Thoracic aorta (tissue), 2 donors: ENCODE data around the gene ENO3. TPM values are rescaled to one million over a fixed set of nuclear protein-coding genes. Genes with fewer than 3 reads are reported as not detected.

Experiments
- ATAC-seq: fragments of 150-250 bp; one replicate; pipeline ENCODE4 v1.8.0; 2017; ENCODE audit warnings: low read depth; ENCODE audit not compliant: insufficient number of reproducible peaks, low FRiP score
- DNase-seq: peaks from one replicate; pipeline ENCODE4 v3.0.0-alpha.2; 2020; ENCODE audit warnings: low spot score
- H3K27ac ChIP-seq, 2 donors: fragments of 200-600 bp; sonication (generic); 1 replicate in 1 of 2; 2 replicates in 1 of 2; pipeline ENCODE4 v1.5.1; 2016; ENCODE audit warnings: mild to moderate bottlenecking in 2 of 2, moderate library complexity in 2 of 2
- H3K27me3 ChIP-seq: fragments of 200-600 bp; sonication (generic); replicated peaks from 2 replicates; pipeline ENCODE4 v1.6.0; 2016; ENCODE audit warnings: mild to moderate bottlenecking; ENCODE audit not compliant: insufficient read depth
- H3K36me3 ChIP-seq: fragments of 200-600 bp; sonication (generic); one replicate; pipeline ENCODE4 v1.5.1; 2016
- H3K4me1 ChIP-seq, 2 donors: fragments of 200-600 bp; sonication (generic); 1 replicate in 1 of 2; 2 replicates in 1 of 2; pipeline versions ENCODE4 v1.5.1 to v1.6.0; 2016; ENCODE audit warnings: low read depth in 2 of 2, mild to moderate bottlenecking in 1 of 2; ENCODE audit not compliant: control insufficient read depth in 1 of 2
- H3K4me3 ChIP-seq: fragments of 200-600 bp; sonication (generic); 2 replicates; pipeline ENCODE4 v1.5.1; 2016; ENCODE audit warnings: mild to moderate bottlenecking
- H3K9me3 ChIP-seq: fragments of 200-600 bp; sonication (generic); 2 replicates; pipeline ENCODE4 v1.5.1; 2016
- total RNA-seq, 2 donors: library from RNA; depleted of rRNA; stranded (reverse); fragments of >200 nt; gene quantifications; one replicate each; pipeline versions ENCODE4 v1.1.0 to v1.2.3, GENCODE V29; 2016
- TF ChIP-seq, protein P1 (sequence below): fragments of 200-600 bp; sonication (generic); IDR thresholded peaks from one replicate; pipeline ENCODE4 v1.5.1; 2019; ENCODE audit warnings: antibody characterized with exemption

The ENO3 gene
- total RNA-seq, 2 donors from 2014 or later: 2.5 to 2.7 TPM

GRCh38 chr17:4945176-4945943 is 5.6 kb upstream of the ENO3 start:
- Histone ChIP-seq H3K27ac (peak overlapping the region; percentile 73 to 97), H3K4me3 (peak overlapping the region; percentile 76), H3K36me3 (peaks cover 6% of the 10 kb centered on the region), H3K9me3 (no peaks in the 10 kb centered on the region), H3K4me1 (peaks cover 30 to 62% of the 10 kb centered on the region in 2 donors), H3K27me3 (no peaks in the 10 kb centered on the region)
- ATAC-seq (peak; percentile 50), DNase-seq (no peak)
- TF ChIP-seq, protein P1, sequence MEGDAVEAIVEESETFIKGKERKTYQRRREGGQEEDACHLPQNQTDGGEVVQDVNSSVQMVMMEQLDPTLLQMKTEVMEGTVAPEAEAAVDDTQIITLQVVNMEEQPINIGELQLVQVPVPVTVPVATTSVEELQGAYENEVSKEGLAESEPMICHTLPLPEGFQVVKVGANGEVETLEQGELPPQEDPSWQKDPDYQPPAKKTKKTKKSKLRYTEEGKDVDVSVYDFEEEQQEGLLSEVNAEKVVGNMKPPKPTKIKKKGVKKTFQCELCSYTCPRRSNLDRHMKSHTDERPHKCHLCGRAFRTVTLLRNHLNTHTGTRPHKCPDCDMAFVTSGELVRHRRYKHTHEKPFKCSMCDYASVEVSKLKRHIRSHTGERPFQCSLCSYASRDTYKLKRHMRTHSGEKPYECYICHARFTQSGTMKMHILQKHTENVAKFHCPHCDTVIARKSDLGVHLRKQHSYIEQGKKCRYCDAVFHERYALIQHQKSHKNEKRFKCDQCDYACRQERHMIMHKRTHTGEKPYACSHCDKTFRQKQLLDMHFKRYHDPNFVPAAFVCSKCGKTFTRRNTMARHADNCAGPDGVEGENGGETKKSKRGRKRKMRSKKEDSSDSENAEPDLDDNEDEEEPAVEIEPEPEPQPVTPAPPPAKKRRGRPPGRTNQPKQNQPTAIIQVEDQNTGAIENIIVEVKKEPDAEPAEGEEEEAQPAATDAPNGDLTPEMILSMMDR: no peak

- peak overlapping the region; percentile 76 for H3K4me3 ChIP-seq
These were observed 5.0 kb upstream of the ENO3 start for GRCh38 chr17:4945944-4946280.

DNA sequence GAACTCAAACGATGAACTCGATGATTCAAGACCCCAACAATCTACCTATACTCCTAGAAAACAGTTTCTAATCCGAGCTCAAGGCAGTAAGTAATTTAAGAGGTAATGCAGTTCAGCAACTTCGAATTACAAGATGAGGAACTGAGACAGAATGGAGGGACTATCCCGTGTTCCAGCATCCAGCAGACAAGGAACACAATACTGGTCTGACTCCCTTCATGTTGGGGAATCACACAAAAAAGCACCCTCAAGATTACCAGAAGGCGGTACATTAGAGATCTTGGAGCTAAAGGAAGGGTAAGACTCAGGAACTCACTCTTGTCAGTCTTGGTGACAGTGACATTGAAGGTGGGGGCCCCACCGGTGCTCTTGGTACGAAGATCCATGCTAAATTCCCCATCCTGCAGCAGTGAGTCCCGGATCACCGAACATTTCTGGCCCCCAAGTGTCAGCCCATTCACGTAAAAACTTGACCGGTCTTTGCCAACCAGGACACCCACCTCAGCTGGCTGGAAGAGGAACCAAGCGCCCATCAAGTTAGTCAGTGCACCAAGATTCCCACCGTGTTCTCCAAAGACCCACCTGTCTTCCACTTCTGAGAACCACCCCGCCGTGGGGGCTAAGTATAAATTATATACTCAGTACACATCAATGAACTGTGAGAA is 4.5 kb upstream of the ENO3 start:
- Histone ChIP-seq H3K4me1 (peaks cover 25 to 65% of the 10 kb centered on the region in 2 donors), H3K27ac (peak overlapping the region; percentile 93 to 97), H3K9me3 (no peaks in the 10 kb centered on the region), H3K27me3 (no peaks in the 10 kb centered on the region), H3K36me3 (peaks cover 6% of the 10 kb centered on the region), H3K4me3 (peak overlapping the region; percentile 76)
- TF ChIP-seq, protein P1: no peak
- DNase-seq: no peak
- ATAC-seq: no peak

More at GRCh38 chr17:4945944-4946280, 5.0 kb upstream of the ENO3 start:
- Histone ChIP-seq H3K27ac (peak overlapping the region; percentile 93 to 97), H3K9me3 (no peaks in the 10 kb centered on the region), H3K27me3 (no peaks in the 10 kb centered on the region), H3K4me1 (peaks cover 30 to 65% of the 10 kb centered on the region in 2 donors), H3K36me3 (peaks cover 6% of the 10 kb centered on the region)
- no peak for ATAC-seq
- no peak for DNase-seq
- TF ChIP-seq, protein P1: no peak

DNA sequence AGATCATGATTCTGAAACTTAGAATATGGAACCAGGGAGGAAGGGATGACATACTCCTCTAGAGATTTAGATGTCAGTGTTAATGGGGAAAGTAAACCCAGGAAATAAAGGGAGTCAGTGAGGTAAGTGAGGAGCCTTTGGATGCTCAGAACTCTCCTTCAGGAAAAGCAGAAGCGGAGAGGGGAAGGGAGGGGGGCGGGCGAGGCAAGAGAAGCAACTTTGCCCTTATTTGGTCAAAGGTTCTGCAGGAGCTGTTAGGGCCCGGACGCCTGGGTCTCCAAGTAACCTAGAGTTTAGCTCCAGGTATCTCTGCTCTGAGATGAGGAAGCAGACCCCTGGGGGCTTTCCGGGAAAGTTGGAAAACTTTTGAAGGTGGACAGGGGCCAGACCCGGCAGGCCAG is 3.9 kb upstream of the ENO3 start:
- TF ChIP-seq, protein P1: no peak
- peaks cover 6% of the 10 kb centered on the region for H3K36me3 ChIP-seq
- no peak for ATAC-seq
- H3K27ac ChIP-seq: peak overlapping the region; percentile 93 to 97
- no peaks in the 10 kb centered on the region for H3K27me3 ChIP-seq
- peaks cover 22 to 59% of the 10 kb centered on the region in 2 donors for H3K4me1 ChIP-seq
- no peaks in the 10 kb centered on the region for H3K9me3 ChIP-seq
- DNase-seq: no peak
- peak overlapping the region; percentile 76 for H3K4me3 ChIP-seq

DNA sequence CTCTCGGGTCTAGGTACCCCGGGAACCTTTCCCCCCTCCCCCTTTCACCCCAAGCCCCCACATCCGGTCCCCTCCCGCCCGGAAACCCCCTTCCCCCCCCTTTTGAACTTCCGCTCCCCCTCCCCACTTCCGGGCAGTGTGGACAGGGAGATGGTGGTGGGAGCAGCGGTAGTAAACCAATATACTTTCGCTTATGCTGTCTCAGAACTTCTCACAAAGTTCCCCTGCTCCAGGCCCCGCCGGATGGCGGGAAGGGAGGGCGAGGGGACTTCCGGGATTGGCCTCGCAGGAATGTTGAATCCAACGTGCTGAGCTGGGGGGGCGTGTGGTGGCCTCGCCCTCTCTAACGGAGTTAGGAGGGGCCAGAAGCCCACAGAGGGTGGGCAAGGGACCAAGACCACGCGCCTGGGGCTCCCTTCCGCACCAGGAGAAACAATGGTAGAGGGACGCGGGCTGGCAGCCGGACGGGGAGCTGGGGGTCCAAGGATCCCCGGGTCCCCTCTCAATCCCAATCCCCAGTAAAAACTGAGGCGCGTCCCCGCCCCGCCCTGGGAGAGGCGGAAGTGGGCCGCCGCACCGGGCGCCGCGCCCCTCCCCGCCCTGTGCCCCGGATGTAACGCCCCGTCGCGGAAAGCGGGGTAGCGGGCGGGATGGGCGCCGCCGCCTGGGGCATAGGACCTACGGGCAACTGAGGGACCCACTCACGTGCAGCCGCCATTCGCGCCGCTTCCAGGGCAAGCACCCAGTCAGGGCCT is 3.3 kb upstream of the ENO3 start:
- TF ChIP-seq, protein P1: no peak
- ATAC-seq (no peak), DNase-seq (no peak)
- Histone ChIP-seq H3K36me3 (peaks cover 3% of the 10 kb centered on the region), H3K4me1 (peaks cover 22 to 57% of the 10 kb centered on the region in 2 donors), H3K27ac (peak overlapping the region; percentile 93 to 97), H3K9me3 (no peaks in the 10 kb centered on the region), H3K27me3 (no peaks in the 10 kb centered on the region), H3K4me3 (peak overlapping the region; percentile 76)
